H1 (cell line): ENCODE measurements around the gene ICAM2.

Source experiments
- ASH2L ChIP-seq: fragments of 200-600, 300-600 bp; sonication (generic); IDR thresholded peaks from one replicate; pipeline ENCODE4 v1.7.1; 2017; ENCODE audit warnings: low read length
- CHD1 ChIP-seq: IDR thresholded peaks from 2 replicates; pipeline ENCODE4 v1.6.1; 2012; ENCODE audit warnings: low read depth, low read length, improper control_type of control experiment
- EP300 ChIP-seq, 2 experiments: IDR thresholded peaks; 1 replicate in 1 of 2; 2 replicates in 1 of 2; pipeline ENCODE4 v1.6.1; 2011 to 2012; ENCODE audit warnings: low read depth in 2 of 2, low read length in 2 of 2, mild to moderate bottlenecking in 2 of 2, borderline replicate concordance in 1 of 2, inconsistent platforms in 1 of 2, moderate library complexity in 1 of 2
- EZH2 ChIP-seq: fragments of 200-600 bp; sonication (generic); IDR thresholded peaks from 2 replicates; pipeline ENCODE4 v1.7.1; 2012; ENCODE audit warnings: low read depth, mild to moderate bottlenecking, moderate library complexity, low read length, inconsistent platforms; ENCODE audit not compliant: severe bottlenecking
- MAFK ChIP-seq: IDR thresholded peaks from 2 replicates; pipeline ENCODE4 v1.6.1; 2012; ENCODE audit warnings: low read depth, mild to moderate bottlenecking, improper control_type of control experiment, low read length
- NRF1 ChIP-seq: IDR thresholded peaks from 2 replicates; pipeline ENCODE4 v1.6.1; 2011; ENCODE audit warnings: mild to moderate bottlenecking, low read depth, low read length, improper control_type of control experiment
- SAP30 ChIP-seq: fragments of 300-600 bp; sonication (generic); IDR thresholded peaks from 2 replicates; pipeline ENCODE4 v1.7.1; 2012; ENCODE audit warnings: low read length, moderate library complexity, mild to moderate bottlenecking, inconsistent platforms; ENCODE audit not compliant: insufficient read depth, insufficient replicate concordance
- SP1 ChIP-seq: IDR thresholded peaks from 2 replicates; pipeline ENCODE4 v1.6.1; 2011; ENCODE audit warnings: low read depth, low read length
- SRF ChIP-seq: IDR thresholded peaks from 2 replicates; pipeline ENCODE4 v1.6.1; 2011; ENCODE audit warnings: mild to moderate bottlenecking, low read depth, low read length, moderate library complexity
- TAF1 ChIP-seq: IDR thresholded peaks from 2 replicates; pipeline ENCODE4 v1.6.1; 2011; ENCODE audit warnings: mild to moderate bottlenecking, low read depth, low read length
- TF ChIP-seq, protein P1 (sequence below), 3 experiments: IDR thresholded peaks; 1 replicate in 2 of 3; 2 replicates in 1 of 3; pipeline versions ENCODE4 v1.5.1 to v1.6.1; 2011; ENCODE audit warnings: low read length in 3 of 3, mild to moderate bottlenecking in 3 of 3, inconsistent platforms in 2 of 3, low read depth in 1 of 3, moderate library complexity in 1 of 3; ENCODE audit not compliant: insufficient read depth in 1 of 3; ENCODE audit errors: control extremely low read depth in 1 of 3
- TF ChIP-seq, protein P2 (sequence below): IDR thresholded peaks from 2 replicates; pipeline ENCODE4 v1.6.1; 2011; ENCODE audit warnings: low read depth, mild to moderate bottlenecking, low read length; ENCODE audit not compliant: insufficient read depth
- TF ChIP-seq, protein P3 (sequence below): IDR thresholded peaks from 2 replicates; pipeline ENCODE4 v1.6.1; 2012; ENCODE audit warnings: inconsistent platforms

DNA sequence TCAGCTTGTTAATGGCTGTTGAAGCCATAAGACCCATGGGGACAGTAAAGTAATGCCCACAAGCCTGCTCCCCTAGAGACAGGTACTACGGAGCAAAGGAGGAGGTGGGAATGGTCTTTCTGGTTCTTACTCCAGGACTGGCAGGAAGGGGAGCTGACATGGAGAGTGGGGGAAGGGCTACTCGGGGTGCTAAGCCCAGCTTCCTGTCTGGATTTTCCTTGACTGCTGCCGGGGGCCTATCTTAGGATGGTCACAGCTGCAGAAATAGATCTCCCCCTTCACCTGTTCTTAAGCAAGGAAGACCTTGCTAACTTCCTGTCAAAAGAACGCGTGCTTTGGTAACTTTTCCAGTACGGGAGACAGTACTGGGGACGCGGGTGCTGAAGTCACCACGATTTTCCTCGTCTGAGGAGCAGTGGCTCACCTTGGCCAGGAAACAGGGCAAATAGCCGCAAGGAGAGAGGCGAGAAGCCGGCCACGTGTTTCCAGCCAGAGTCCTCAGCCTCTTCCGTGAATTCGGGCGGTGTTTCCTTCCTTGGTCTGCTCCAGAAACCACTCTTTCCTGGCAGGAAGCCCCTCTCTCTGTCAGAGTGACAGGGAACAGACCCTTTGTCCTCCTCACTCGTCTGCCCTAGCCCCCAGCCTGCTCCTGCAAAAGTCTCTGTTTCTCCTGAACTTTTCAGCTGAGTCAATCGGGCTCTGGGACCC, 22.9 kb downstream of the ICAM2 start:
- TF ChIP-seq, protein P1, sequence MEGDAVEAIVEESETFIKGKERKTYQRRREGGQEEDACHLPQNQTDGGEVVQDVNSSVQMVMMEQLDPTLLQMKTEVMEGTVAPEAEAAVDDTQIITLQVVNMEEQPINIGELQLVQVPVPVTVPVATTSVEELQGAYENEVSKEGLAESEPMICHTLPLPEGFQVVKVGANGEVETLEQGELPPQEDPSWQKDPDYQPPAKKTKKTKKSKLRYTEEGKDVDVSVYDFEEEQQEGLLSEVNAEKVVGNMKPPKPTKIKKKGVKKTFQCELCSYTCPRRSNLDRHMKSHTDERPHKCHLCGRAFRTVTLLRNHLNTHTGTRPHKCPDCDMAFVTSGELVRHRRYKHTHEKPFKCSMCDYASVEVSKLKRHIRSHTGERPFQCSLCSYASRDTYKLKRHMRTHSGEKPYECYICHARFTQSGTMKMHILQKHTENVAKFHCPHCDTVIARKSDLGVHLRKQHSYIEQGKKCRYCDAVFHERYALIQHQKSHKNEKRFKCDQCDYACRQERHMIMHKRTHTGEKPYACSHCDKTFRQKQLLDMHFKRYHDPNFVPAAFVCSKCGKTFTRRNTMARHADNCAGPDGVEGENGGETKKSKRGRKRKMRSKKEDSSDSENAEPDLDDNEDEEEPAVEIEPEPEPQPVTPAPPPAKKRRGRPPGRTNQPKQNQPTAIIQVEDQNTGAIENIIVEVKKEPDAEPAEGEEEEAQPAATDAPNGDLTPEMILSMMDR (IDR thresholded peaks at IDR 0.05; ENCODE audit: control extremely low read depth in 1 of 3, insufficient read depth in 1 of 3, low read depth in 1 of 3, low read length in 3 of 3), result no peak
- TF ChIP-seq EZH2 (no peak), TAF1 (no peak), EP300 (IDR thresholded peaks at IDR 0.05; ENCODE audit: borderline replicate concordance in 1 of 2, low read depth in 2 of 2, low read length in 2 of 2) (no peak), SRF (no peak), ASH2L (no peak), CHD1 (no peak), SAP30 (no peak), MAFK (no peak), SP1 (no peak), NRF1 (no peak)
- TF ChIP-seq, protein P2, sequence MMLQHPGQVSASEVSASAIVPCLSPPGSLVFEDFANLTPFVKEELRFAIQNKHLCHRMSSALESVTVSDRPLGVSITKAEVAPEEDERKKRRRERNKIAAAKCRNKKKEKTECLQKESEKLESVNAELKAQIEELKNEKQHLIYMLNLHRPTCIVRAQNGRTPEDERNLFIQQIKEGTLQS, result no peak
- TF ChIP-seq, protein P3, sequence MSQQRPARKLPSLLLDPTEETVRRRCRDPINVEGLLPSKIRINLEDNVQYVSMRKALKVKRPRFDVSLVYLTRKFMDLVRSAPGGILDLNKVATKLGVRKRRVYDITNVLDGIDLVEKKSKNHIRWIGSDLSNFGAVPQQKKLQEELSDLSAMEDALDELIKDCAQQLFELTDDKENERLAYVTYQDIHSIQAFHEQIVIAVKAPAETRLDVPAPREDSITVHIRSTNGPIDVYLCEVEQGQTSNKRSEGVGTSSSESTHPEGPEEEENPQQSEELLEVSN, result peak; percentile 49; the same call in 1 of the 2 replicates
